HEK293 (cell line): ENCODE data around the gene ANKRD53.

Experiments
- CTCF ChIA-PET: fragments of 350-600 bp; formaldehyde crosslinking; extraction: SDS; loops from one replicate; lab custom pipeline; 2021; ENCODE audit warnings: antibody characterized with exemption; lab: Yijun Ruan, JAX
- POLR2A ChIA-PET: fragments of 300-600 bp; formaldehyde crosslinking; extraction: SDS; loops from one replicate; lab custom pipeline; 2020; ENCODE audit warnings: antibody characterized with exemption, inconsistent platforms; lab: Yijun Ruan, JAX
- H3K27ac ChIP-seq: fragments of 200-500 bp; sonication (Bioruptor generic); 2 replicates; pipeline ENCODE4 v1.5.1; 2014; ENCODE audit warnings: low read depth, low read length, control low read depth, inconsistent platforms; ENCODE audit errors: extremely low read depth
- H3K36me3 ChIP-seq, 2 experiments: fragments of 200-500 bp in 1 of 2; sonication (Bioruptor generic) in 1 of 2; 1 replicate in 1 of 2; 2 replicates in 1 of 2; pipeline ENCODE4 v1.5.1; 2014 to 2017; ENCODE audit warnings: inconsistent platforms in 2 of 2, low read length in 2 of 2; ENCODE audit not compliant: control insufficient read depth in 2 of 2, insufficient read depth in 1 of 2
- H3K4me1 ChIP-seq: fragments of 200-500 bp; sonication (Bioruptor generic); 2 replicates; pipeline ENCODE4 v1.5.1; 2014; ENCODE audit warnings: mild to moderate bottlenecking, low read length, inconsistent platforms; ENCODE audit not compliant: control insufficient read depth, insufficient read depth
- H3K4me3 ChIP-seq: 2 replicates; pipeline ENCODE4 v1.5.1; 2011; ENCODE audit warnings: low read depth, mild to moderate bottlenecking, control low read depth, low read length, moderate library complexity
- H3K9me3 ChIP-seq: fragments of 200-500 bp; sonication (Bioruptor generic); 2 replicates; pipeline ENCODE4 v1.5.1; 2014; ENCODE audit warnings: low read depth, low read length, inconsistent platforms; ENCODE audit not compliant: control insufficient read depth, insufficient read depth
- BCL11B ChIP-seq: fragments of 450-650 bp; formaldehyde crosslinking; IDR thresholded peaks from 2 replicates; pipeline ENCODE4 v1.5.1; 2016; ENCODE audit warnings: low read depth, missing biosample characterization, missing genetic modification characterization
- BCL6B ChIP-seq: fragments of 450-650 bp; formaldehyde crosslinking; IDR thresholded peaks from 2 replicates; pipeline ENCODE4 v1.5.1; 2017; ENCODE audit warnings: missing biosample characterization, missing genetic modification characterization
- PRDM10 ChIP-seq: fragments of 450-650 bp; formaldehyde crosslinking; IDR thresholded peaks from 2 replicates; pipeline ENCODE4 v1.5.1; 2016; ENCODE audit warnings: missing biosample characterization, missing genetic modification characterization
- RBAK ChIP-seq: fragments of 450-650 bp; formaldehyde crosslinking; IDR thresholded peaks from 2 replicates; pipeline ENCODE4 v1.5.1; 2016; ENCODE audit warnings: missing biosample characterization, missing genetic modification characterization
- TSHZ1 ChIP-seq: fragments of 450-650 bp; formaldehyde crosslinking; IDR thresholded peaks from 2 replicates; pipeline ENCODE4 v1.5.1; 2016; ENCODE audit warnings: missing biosample characterization, missing genetic modification characterization, borderline replicate concordance
- ZIC2 ChIP-seq: fragments of 450-650 bp; formaldehyde crosslinking; IDR thresholded peaks from 2 replicates; pipeline ENCODE4 v1.5.1; 2016; ENCODE audit warnings: missing biosample characterization, missing genetic modification characterization
- ZNF157 ChIP-seq: fragments of 450-650 bp; formaldehyde crosslinking; IDR thresholded peaks from 2 replicates; pipeline ENCODE4 v1.5.1; 2016; ENCODE audit warnings: missing biosample characterization, missing genetic modification characterization
- ZNF18 ChIP-seq: fragments of 450-650 bp; formaldehyde crosslinking; IDR thresholded peaks from 2 replicates; pipeline ENCODE4 v1.5.1; 2016; ENCODE audit warnings: missing biosample characterization, missing genetic modification characterization
- ZNF214 ChIP-seq: fragments of 450-650 bp; formaldehyde crosslinking; IDR thresholded peaks from 2 replicates; pipeline ENCODE4 v1.5.1; 2017; ENCODE audit warnings: missing biosample characterization, mild to moderate bottlenecking, missing genetic modification characterization, borderline replicate concordance
- ZNF341 ChIP-seq: fragments of 450-650 bp; formaldehyde crosslinking; IDR thresholded peaks from 2 replicates; pipeline ENCODE4; 2016; ENCODE audit warnings: low read depth, missing biosample characterization, missing genetic modification characterization
- ZNF350 ChIP-seq: fragments of 450-650 bp; formaldehyde crosslinking; IDR thresholded peaks from 2 replicates; pipeline ENCODE4 v1.5.0; 2017; ENCODE audit warnings: missing biosample characterization, mild to moderate bottlenecking, missing genetic modification characterization
- ZNF561 ChIP-seq: fragments of 450-650 bp; IDR thresholded peaks from 2 replicates; pipeline ENCODE4 v1.5.1; 2018; ENCODE audit warnings: missing biosample characterization, missing genetic modification characterization, borderline replicate concordance
- ZNF596 ChIP-seq: fragments of 450-650 bp; IDR thresholded peaks from 2 replicates; pipeline ENCODE4 v1.5.0; 2018; ENCODE audit warnings: missing biosample characterization, mild to moderate bottlenecking, missing genetic modification characterization, moderate library complexity
- ZNF621 ChIP-seq: fragments of 450-650 bp; formaldehyde crosslinking; IDR thresholded peaks from 2 replicates; pipeline ENCODE4 v1.5.1; 2017; ENCODE audit warnings: missing biosample characterization, missing genetic modification characterization
- ZNF777 ChIP-seq: fragments of 450-650 bp; formaldehyde crosslinking; IDR thresholded peaks from 2 replicates; pipeline ENCODE4 v1.5.1; 2017; ENCODE audit warnings: missing biosample characterization, missing genetic modification characterization, borderline replicate concordance
- ZNF837 ChIP-seq: fragments of 450-650 bp; formaldehyde crosslinking; IDR thresholded peaks from 2 replicates; pipeline ENCODE4 v1.5.1; 2016; ENCODE audit warnings: missing biosample characterization, missing genetic modification characterization
- ZSCAN16 ChIP-seq: fragments of 450-650 bp; formaldehyde crosslinking; IDR thresholded peaks from 2 replicates; pipeline ENCODE4 v1.5.1; 2016; ENCODE audit warnings: missing biosample characterization, missing genetic modification characterization

ANKRD53 gene

GRCh38 chr2:70985956-70986355, 7.5 kb downstream of the ANKRD53 start (continued):
- no peak for TF ChIP-seq ZNF18 (tag by site-specific recombination)
- no peak for TF ChIP-seq ZNF341 (tag by site-specific recombination)
- TF ChIP-seq ZNF621 (tag by site-specific recombination): no peak

- Histone ChIP-seq H3K36me3 (peaks cover 0 to 88% of the 10 kb centered on the region in 2 experiments; a peak in 1 of 3 replicates), H3K9me3 (no peaks in the 10 kb centered on the region), H3K4me1 (no peaks in the 10 kb centered on the region), H3K4me3 (no peak overlapping the region), H3K27ac (no peak overlapping the region)
- POLR2A ChIA-PET: no interaction called here
- CTCF ChIA-PET: interaction anchor here (1.0 kb wide), 1 partner anchor 15 kb away, joined by 3 read pairs; no protein-coding TSS in a partner anchor
- TF ChIP-seq ZNF621 (tag by site-specific recombination) (no peak), ZNF214 (tag by site-specific recombination) (no peak), ZNF596 (tag by site-specific recombination) (no peak), ZNF561 (tag by site-specific recombination) (no peak), ZIC2 (tag by site-specific recombination) (no peak), RBAK (tag by site-specific recombination) (no peak), ZNF837 (no peak), ZNF777 (tag by site-specific recombination) (no peak), ZNF157 (tag by site-specific recombination) (no peak)
These were observed 8.2 kb downstream of the ANKRD53 start for GRCh38 chr2:70986499-70987189.

GRCh38 chr2:70987386-70987785, 9.0 kb downstream of the ANKRD53 start:
- ChIA-PET POLR2A (no interaction called here), CTCF (interaction anchor here (1.0 kb wide), 1 partner anchor 14 kb away, joined by 3 read pairs; no protein-coding TSS in a partner anchor)
- peaks cover 0 to 89% of the 10 kb centered on the region in 2 experiments; a peak in 1 of 3 replicates for H3K36me3 ChIP-seq
- TF ChIP-seq PRDM10 (tag by site-specific recombination): no peak
- no peak for TF ChIP-seq ZNF214 (tag by site-specific recombination)
- no peak for TF ChIP-seq ZNF350
- no peak for TF ChIP-seq ZSCAN16 (tag by site-specific recombination)
- no peak for TF ChIP-seq TSHZ1
- TF ChIP-seq BCL11B (tag by site-specific recombination): no peak
- no peak for TF ChIP-seq BCL6B
- H3K9me3 ChIP-seq: no peaks in the 10 kb centered on the region
- H3K4me1 ChIP-seq: no peaks in the 10 kb centered on the region
- no peak overlapping the region for H3K4me3 ChIP-seq
- no peak overlapping the region for H3K27ac ChIP-seq
